Neural cell (in vitro differentiated cells): ENCODE data around the gene POLR1A. TPM values are rescaled to one million over a fixed set of nuclear protein-coding genes. Genes with fewer than 3 reads are reported as not detected.

Experiments used
- H2AFZ ChIP-seq: fragments of 200-600, 300-800 bp; sonication (generic), shearing (Covaris generic); 2 replicates; pipeline ENCODE4 v1.6.0; 2014; ENCODE audit warnings: low read depth, mild to moderate bottlenecking, antibody characterized with exemption, low read length, moderate library complexity
- H3F3A ChIP-seq: fragments of 200-600 bp; shearing (Covaris generic); 2 replicates; pipeline ENCODE4 v1.6.1; 2016; ENCODE audit warnings: mild to moderate bottlenecking, moderate library complexity, mixed read lengths, antibody characterized with exemption, low read length; ENCODE audit not compliant: insufficient read depth, poor library complexity, severe bottlenecking
- H3K27ac ChIP-seq: fragments of 200-600, 300-800 bp; sonication (generic), shearing (Covaris generic); 2 replicates; pipeline ENCODE4 v1.5.1; 2014; ENCODE audit warnings: mild to moderate bottlenecking, low read length, moderate library complexity
- H3K27me3 ChIP-seq: fragments of 300-800, 200-600 bp; sonication (generic), shearing (Covaris generic); 2 replicates; pipeline ENCODE4 v1.6.0; 2014; ENCODE audit warnings: mild to moderate bottlenecking, low read depth, low read length, moderate library complexity; ENCODE audit not compliant: insufficient read depth
- H3K36me3 ChIP-seq: fragments of 300-800, 200-600 bp; sonication (generic), shearing (Covaris generic); 2 replicates; pipeline ENCODE4 v1.5.1; 2014; ENCODE audit warnings: mild to moderate bottlenecking, antibody characterized with exemption, low read length, moderate library complexity; ENCODE audit not compliant: insufficient read depth
- H3K4me2 ChIP-seq: fragments of 300-800, 200-600 bp; sonication (generic), shearing (Covaris generic); 2 replicates; pipeline ENCODE4 v1.6.0; 2014; ENCODE audit warnings: mild to moderate bottlenecking, low read length
- H3K4me3 ChIP-seq: fragments of 300-800, 200-600 bp; sonication (generic), shearing (Covaris generic); 2 replicates; pipeline ENCODE4 v1.5.1; 2014; ENCODE audit warnings: mild to moderate bottlenecking, low read length, moderate library complexity
- H3K79me2 ChIP-seq: fragments of 200-600 bp; shearing (Covaris generic); replicated peaks from 2 replicates; pipeline ENCODE4 v1.6.0; 2014; ENCODE audit warnings: mild to moderate bottlenecking, low read length, moderate library complexity; ENCODE audit not compliant: insufficient read depth
- H3K9ac ChIP-seq: fragments of 300-800, 200-600 bp; sonication (generic), shearing (Covaris generic); 2 replicates; pipeline ENCODE4 v1.6.1; 2016; ENCODE audit warnings: mild to moderate bottlenecking, low read length, mixed read lengths
- H3K9me2 ChIP-seq: fragments of 200-600 bp; shearing (Covaris generic); 2 replicates; pipeline ENCODE4 v1.6.1; 2016; ENCODE audit warnings: mild to moderate bottlenecking, low read length, mixed read lengths; ENCODE audit not compliant: insufficient read depth
- H3K9me3 ChIP-seq: fragments of 200-600, 300-800 bp; sonication (generic), shearing (Covaris generic); 2 replicates; pipeline ENCODE4 v1.6.1; 2016; ENCODE audit warnings: mild to moderate bottlenecking, mixed run types, low read length, moderate library complexity, mixed read lengths
- H4K20me1 ChIP-seq: fragments of 200-600 bp; shearing (Covaris generic); 2 replicates; pipeline ENCODE4 v1.6.1; 2016; ENCODE audit warnings: mild to moderate bottlenecking, mixed run types; ENCODE audit not compliant: insufficient read depth
- EP300 ChIP-seq: fragments of 450-650 bp; conservative IDR thresholded peaks from 2 replicates; pipeline ENCODE4 v1.6.1; 2014; ENCODE audit warnings: antibody characterized with exemption, mild to moderate bottlenecking, moderate library complexity; ENCODE audit not compliant: poor library complexity, severe bottlenecking
- EZH2 ChIP-seq: fragments of 200-600, 300-800 bp; shearing (Covaris generic), sonication (generic); IDR thresholded peaks from 2 replicates; pipeline ENCODE4 v1.6.1; 2014; ENCODE audit warnings: antibody characterized with exemption, low read length, borderline replicate concordance, mild to moderate bottlenecking; ENCODE audit not compliant: insufficient read depth, poor library complexity, severe bottlenecking
- MXI1 ChIP-seq: fragments of 450-650 bp; conservative IDR thresholded peaks from 2 replicates; pipeline ENCODE4 v1.6.1; 2014; ENCODE audit warnings: antibody characterized with exemption, mild to moderate bottlenecking; ENCODE audit not compliant: poor library complexity, severe bottlenecking
- POLR2AphosphoS5 ChIP-seq: IDR thresholded peaks from 2 replicates; pipeline ENCODE4 v1.6.1; 2012
- RAD21 ChIP-seq: fragments of 450-650 bp; conservative IDR thresholded peaks from 2 replicates; pipeline ENCODE4 v1.6.1; 2014; ENCODE audit warnings: antibody characterized with exemption, mild to moderate bottlenecking, moderate library complexity
- SMC3 ChIP-seq: fragments of 450-650 bp; conservative IDR thresholded peaks from 2 replicates; pipeline ENCODE4 v1.6.1; 2014; ENCODE audit warnings: antibody characterized with exemption, mild to moderate bottlenecking, moderate library complexity; ENCODE audit not compliant: poor library complexity
- TAF1 ChIP-seq: IDR thresholded peaks from 2 replicates; pipeline ENCODE4 v1.6.1; 2012; ENCODE audit warnings: low read depth
- polyA plus RNA-seq: library from polyadenylated mRNA; depleted of rRNA; stranded (reverse); fragments of >200 nt; gene quantifications from 2 replicates; pipeline ENCODE4 v1.2.3, GENCODE V29; 2014
- TF ChIP-seq, protein P1 (sequence below): IDR thresholded peaks from 2 replicates; pipeline ENCODE4 v1.6.1; 2012; ENCODE audit warnings: borderline replicate concordance
- TF ChIP-seq, protein P2 (sequence below): fragments of 450-650 bp; IDR thresholded peaks from 2 replicates; pipeline ENCODE4 v1.5.1; 2014; ENCODE audit warnings: antibody characterized with exemption, mild to moderate bottlenecking, moderate library complexity; ENCODE audit not compliant: poor library complexity, severe bottlenecking

Gene POLR1A
- polyA plus RNA-seq, 1 donor from 2014 or later = 5.4 TPM

DNA sequence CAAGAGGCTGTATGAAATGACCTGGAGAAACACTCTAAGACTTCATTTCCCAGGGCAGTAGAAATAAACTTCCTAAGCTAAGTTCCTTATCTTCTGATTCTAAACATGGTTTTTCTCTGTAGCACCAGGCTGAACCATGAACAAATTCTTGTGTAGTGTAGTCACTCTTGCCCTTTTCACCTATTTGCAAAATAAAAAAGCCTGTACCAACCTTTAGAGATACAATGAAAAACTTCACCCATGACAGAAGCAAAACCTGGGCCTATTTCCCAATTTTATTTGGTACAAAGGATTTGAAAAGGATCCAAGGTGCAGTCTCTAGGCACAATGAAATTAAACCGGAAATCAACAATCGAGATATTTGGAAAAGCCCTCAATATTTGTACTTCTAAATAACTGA is 43.6 kb downstream of the POLR1A start:
- H2AFZ ChIP-seq = no peak overlapping the region
- H3K27me3 ChIP-seq = no peaks in the 10 kb centered on the region
- H3K9me3 ChIP-seq = peaks cover 5% of the 10 kb centered on the region
- H3K79me2 ChIP-seq = no peaks in the 10 kb centered on the region
- no peaks in the 10 kb centered on the region for H3F3A ChIP-seq
- no peak overlapping the region for H3K27ac ChIP-seq
- no peaks in the 10 kb centered on the region for H4K20me1 ChIP-seq
- H3K9me2 ChIP-seq = no peaks in the 10 kb centered on the region
- no peak for TF ChIP-seq MXI1
- TF ChIP-seq, protein P1, sequence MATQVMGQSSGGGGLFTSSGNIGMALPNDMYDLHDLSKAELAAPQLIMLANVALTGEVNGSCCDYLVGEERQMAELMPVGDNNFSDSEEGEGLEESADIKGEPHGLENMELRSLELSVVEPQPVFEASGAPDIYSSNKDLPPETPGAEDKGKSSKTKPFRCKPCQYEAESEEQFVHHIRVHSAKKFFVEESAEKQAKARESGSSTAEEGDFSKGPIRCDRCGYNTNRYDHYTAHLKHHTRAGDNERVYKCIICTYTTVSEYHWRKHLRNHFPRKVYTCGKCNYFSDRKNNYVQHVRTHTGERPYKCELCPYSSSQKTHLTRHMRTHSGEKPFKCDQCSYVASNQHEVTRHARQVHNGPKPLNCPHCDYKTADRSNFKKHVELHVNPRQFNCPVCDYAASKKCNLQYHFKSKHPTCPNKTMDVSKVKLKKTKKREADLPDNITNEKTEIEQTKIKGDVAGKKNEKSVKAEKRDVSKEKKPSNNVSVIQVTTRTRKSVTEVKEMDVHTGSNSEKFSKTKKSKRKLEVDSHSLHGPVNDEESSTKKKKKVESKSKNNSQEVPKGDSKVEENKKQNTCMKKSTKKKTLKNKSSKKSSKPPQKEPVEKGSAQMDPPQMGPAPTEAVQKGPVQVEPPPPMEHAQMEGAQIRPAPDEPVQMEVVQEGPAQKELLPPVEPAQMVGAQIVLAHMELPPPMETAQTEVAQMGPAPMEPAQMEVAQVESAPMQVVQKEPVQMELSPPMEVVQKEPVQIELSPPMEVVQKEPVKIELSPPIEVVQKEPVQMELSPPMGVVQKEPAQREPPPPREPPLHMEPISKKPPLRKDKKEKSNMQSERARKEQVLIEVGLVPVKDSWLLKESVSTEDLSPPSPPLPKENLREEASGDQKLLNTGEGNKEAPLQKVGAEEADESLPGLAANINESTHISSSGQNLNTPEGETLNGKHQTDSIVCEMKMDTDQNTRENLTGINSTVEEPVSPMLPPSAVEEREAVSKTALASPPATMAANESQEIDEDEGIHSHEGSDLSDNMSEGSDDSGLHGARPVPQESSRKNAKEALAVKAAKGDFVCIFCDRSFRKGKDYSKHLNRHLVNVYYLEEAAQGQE = no peak
- no peak for TF ChIP-seq POLR2AphosphoS5
- no peak for TF ChIP-seq RAD21
- TF ChIP-seq, protein P2, sequence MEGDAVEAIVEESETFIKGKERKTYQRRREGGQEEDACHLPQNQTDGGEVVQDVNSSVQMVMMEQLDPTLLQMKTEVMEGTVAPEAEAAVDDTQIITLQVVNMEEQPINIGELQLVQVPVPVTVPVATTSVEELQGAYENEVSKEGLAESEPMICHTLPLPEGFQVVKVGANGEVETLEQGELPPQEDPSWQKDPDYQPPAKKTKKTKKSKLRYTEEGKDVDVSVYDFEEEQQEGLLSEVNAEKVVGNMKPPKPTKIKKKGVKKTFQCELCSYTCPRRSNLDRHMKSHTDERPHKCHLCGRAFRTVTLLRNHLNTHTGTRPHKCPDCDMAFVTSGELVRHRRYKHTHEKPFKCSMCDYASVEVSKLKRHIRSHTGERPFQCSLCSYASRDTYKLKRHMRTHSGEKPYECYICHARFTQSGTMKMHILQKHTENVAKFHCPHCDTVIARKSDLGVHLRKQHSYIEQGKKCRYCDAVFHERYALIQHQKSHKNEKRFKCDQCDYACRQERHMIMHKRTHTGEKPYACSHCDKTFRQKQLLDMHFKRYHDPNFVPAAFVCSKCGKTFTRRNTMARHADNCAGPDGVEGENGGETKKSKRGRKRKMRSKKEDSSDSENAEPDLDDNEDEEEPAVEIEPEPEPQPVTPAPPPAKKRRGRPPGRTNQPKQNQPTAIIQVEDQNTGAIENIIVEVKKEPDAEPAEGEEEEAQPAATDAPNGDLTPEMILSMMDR = no peak
- TF ChIP-seq SMC3 = no peak
- no peak for TF ChIP-seq TAF1
- no peak for TF ChIP-seq EP300
- TF ChIP-seq EZH2 = no peak
- no peak overlapping the region for H3K9ac ChIP-seq
- peaks cover 10% of the 10 kb centered on the region for H3K36me3 ChIP-seq
- H3K4me3 ChIP-seq = no peak overlapping the region
- H3K4me2 ChIP-seq = no peak overlapping the region

DNA sequence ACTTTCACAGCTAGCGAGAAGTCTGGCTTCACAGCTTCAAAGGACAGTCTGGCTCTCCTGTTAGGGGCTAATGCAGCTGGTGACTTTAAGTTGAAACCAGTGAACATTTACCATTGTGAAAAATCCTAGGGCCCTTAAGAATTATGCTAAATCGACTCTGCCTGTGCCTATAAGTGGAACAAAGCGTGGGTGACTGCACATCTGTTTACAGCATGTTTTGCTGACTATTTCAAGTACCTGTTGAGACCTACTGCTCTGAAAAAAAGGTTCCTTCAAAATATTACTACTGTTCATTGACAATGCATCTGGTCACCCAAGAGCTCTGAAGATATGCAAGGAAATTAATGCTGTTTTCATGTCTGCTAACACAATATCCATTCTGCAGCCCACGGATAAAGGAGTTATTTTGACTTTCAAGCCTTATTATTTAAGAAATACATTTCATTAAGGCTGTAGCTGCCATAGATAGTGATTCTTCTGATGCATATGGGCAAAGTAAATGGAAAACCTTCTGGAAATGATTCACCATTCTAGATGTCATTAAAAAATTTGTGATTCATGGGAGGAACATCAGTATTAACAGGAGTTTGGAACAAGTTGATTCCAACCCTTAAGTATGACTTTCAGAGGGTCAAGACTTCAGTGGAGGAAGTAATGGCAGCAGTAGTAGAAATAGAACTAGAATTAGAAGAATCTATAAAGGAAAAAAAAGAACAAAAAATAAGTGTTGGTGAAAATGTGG is 48.9 kb downstream of the POLR1A start:
- H3K27me3 ChIP-seq = no peaks in the 10 kb centered on the region
- H3K9me3 ChIP-seq = no peaks in the 10 kb centered on the region
- H4K20me1 ChIP-seq = no peaks in the 10 kb centered on the region
- H3K4me2 ChIP-seq = no peak overlapping the region
- no peaks in the 10 kb centered on the region for H3K9me2 ChIP-seq
- H3K27ac ChIP-seq = no peak overlapping the region
- no peak overlapping the region for H3K4me3 ChIP-seq
- H3K79me2 ChIP-seq = no peaks in the 10 kb centered on the region
- no peak for TF ChIP-seq MXI1
- no peak overlapping the region for H2AFZ ChIP-seq
- H3F3A ChIP-seq = no peaks in the 10 kb centered on the region
- H3K36me3 ChIP-seq = no peaks in the 10 kb centered on the region
- no peak overlapping the region for H3K9ac ChIP-seq
